IMR-90 (cell line): ENCODE results near the gene SLC26A4. TPM values are rescaled to one million over a fixed set of nuclear protein-coding genes. Genes with fewer than 3 reads are reported as not detected.

Source experiments
- ATAC-seq: fragments of 200-7000 bp; cut with Tn5 transposase; 2 replicates; pipeline ENCODE4 v1.9.1; 2020; ENCODE audit warnings: low read depth, mild to moderate bottlenecking, moderate library complexity
- BruUV-seq: library from RNA; stranded (reverse); fragments of 400-500 nt; replicated peaks from 2 replicates; lab custom pipeline; 2021; lab: Mats Ljungman, UMichigan
- CTCF ChIA-PET: fragments of 300-600 bp; formaldehyde crosslinking; extraction: SDS; loops from one replicate; lab custom pipeline; 2021; ENCODE audit warnings: antibody characterized with exemption; lab: Yijun Ruan, JAX
- POLR2A ChIA-PET: fragments of 300-600 bp; sonication (Branson Sonifier 250); formaldehyde crosslinking; loops from one replicate; lab custom pipeline; 2022; ENCODE audit warnings: antibody characterized with exemption; ENCODE audit not compliant: unreplicated experiment; lab: Charles Lee
- DNase-seq: peaks from one replicate; pipeline ENCODE4 v3.0.0; 2013
- H2AFZ ChIP-seq: replicated peaks from 2 replicates; pipeline ENCODE3; 2013; ENCODE audit warnings: low read length, mild to moderate bottlenecking; ENCODE audit not compliant: poor library complexity
- H2AK5ac ChIP-seq: 2 replicates; pipeline ENCODE4 v1.6.1; 2013; ENCODE audit warnings: low read depth, low read length, inconsistent platforms
- H2AK9ac ChIP-seq: replicated peaks from 2 replicates; pipeline ENCODE3; 2013; ENCODE audit warnings: mild to moderate bottlenecking, low read depth, low read length, moderate library complexity; ENCODE audit not compliant: poor library complexity
- H2BK120ac ChIP-seq: 2 replicates; pipeline ENCODE4 v1.6.1; 2013; ENCODE audit warnings: low read depth, low read length, inconsistent platforms
- H2BK15ac ChIP-seq: 3 replicates; pipeline ENCODE4 v1.6.1; 2013; ENCODE audit warnings: low read depth, low read length, inconsistent platforms
- H2BK20ac ChIP-seq: 2 replicates; pipeline ENCODE4 v1.6.1; 2013; ENCODE audit warnings: low read depth, mild to moderate bottlenecking, inconsistent platforms, low read length, moderate library complexity
- H2BK5ac ChIP-seq: 2 replicates; pipeline ENCODE4 v1.6.1; 2013; ENCODE audit warnings: mild to moderate bottlenecking, low read depth, low read length, inconsistent platforms; ENCODE audit not compliant: poor library complexity, severe bottlenecking
- H3K14ac ChIP-seq: replicated peaks from 2 replicates; pipeline ENCODE4 v1.6.1; 2013; ENCODE audit warnings: low read depth, low read length, inconsistent platforms
- H3K18ac ChIP-seq: 2 replicates; pipeline ENCODE4 v1.6.1; 2013; ENCODE audit warnings: low read depth, low read length, control low read depth
- H3K23ac ChIP-seq: 2 replicates; pipeline ENCODE4 v1.6.1; 2013; ENCODE audit warnings: low read depth, low read length, inconsistent platforms
- H3K27ac ChIP-seq: 2 replicates; pipeline ENCODE4 v1.5.1; 2013; ENCODE audit warnings: mild to moderate bottlenecking, control low read depth, low read length; ENCODE audit not compliant: insufficient read depth
- H3K27me3 ChIP-seq: 2 replicates; pipeline ENCODE4 v1.6.1; 2013; ENCODE audit warnings: low read length; ENCODE audit not compliant: control insufficient read depth, insufficient read depth
- H3K36me3 ChIP-seq: 2 replicates; pipeline ENCODE4 v1.6.1; 2013; ENCODE audit warnings: low read length, mixed read lengths; ENCODE audit not compliant: control insufficient read depth, insufficient read depth
- H3K4ac ChIP-seq: 2 replicates; pipeline ENCODE4 v1.6.1; 2013; ENCODE audit warnings: low read depth, low read length, inconsistent platforms
- H3K4me1 ChIP-seq: 2 replicates; pipeline ENCODE4 v1.6.1; 2013; ENCODE audit warnings: low read length, mixed read lengths; ENCODE audit not compliant: control insufficient read depth, insufficient read depth
- H3K4me2 ChIP-seq: 2 replicates; pipeline ENCODE4 v1.6.1; 2013; ENCODE audit warnings: low read depth, mild to moderate bottlenecking, control low read depth, low read length, moderate library complexity
- H3K4me3 ChIP-seq: 2 replicates; pipeline ENCODE4 v1.5.1; 2013; ENCODE audit warnings: low read depth, mild to moderate bottlenecking, control low read depth, low read length, moderate library complexity; ENCODE audit not compliant: insufficient read depth
- H3K56ac ChIP-seq: 2 replicates; pipeline ENCODE4 v1.6.1; 2013; ENCODE audit warnings: low read length, inconsistent platforms; ENCODE audit not compliant: insufficient read depth; ENCODE audit errors: extremely low read depth
- H3K79me1 ChIP-seq, 2 experiments: 2 replicates each; pipeline ENCODE4 v1.6.1; 2013; ENCODE audit warnings: low read length in 2 of 2, inconsistent platforms in 1 of 2, low read depth in 1 of 2
- H3K9ac ChIP-seq: 2 replicates; pipeline ENCODE4 v1.6.1; 2013; ENCODE audit warnings: low read depth, low read length, control low read depth
- H3K9me1 ChIP-seq: 2 replicates; pipeline ENCODE4 v1.6.1; 2013; ENCODE audit warnings: low read length, inconsistent platforms; ENCODE audit not compliant: insufficient read depth
- H3K9me3 ChIP-seq: 2 replicates; pipeline ENCODE4 v1.6.1; 2013; ENCODE audit warnings: low read length; ENCODE audit not compliant: control insufficient read depth, insufficient read depth
- H4K20me1 ChIP-seq: 2 replicates; pipeline ENCODE4 v1.6.1; 2013; ENCODE audit warnings: low read length, inconsistent platforms; ENCODE audit not compliant: insufficient read depth
- H4K5ac ChIP-seq: 2 replicates; pipeline ENCODE4 v1.6.1; 2013; ENCODE audit warnings: mild to moderate bottlenecking, low read depth, low read length, control low read depth
- H4K8ac ChIP-seq, 2 experiments: 2 replicates each; pipeline ENCODE4 v1.6.1; 2013; ENCODE audit warnings: low read depth in 2 of 2, low read length in 2 of 2, control low read depth in 1 of 2, inconsistent platforms in 1 of 2
- H4K91ac ChIP-seq: 2 replicates; pipeline ENCODE4 v1.6.1; 2013; ENCODE audit warnings: low read depth, low read length, inconsistent platforms; ENCODE audit not compliant: insufficient read depth
- BHLHE40 ChIP-seq: fragments of 150-350 bp; IDR thresholded peaks from 2 replicates; pipeline ENCODE4 v1.6.1; 2016; ENCODE audit warnings: mild to moderate bottlenecking, low read depth, low read length
- CEBPB ChIP-seq: IDR thresholded peaks from 2 replicates; pipeline ENCODE4 v1.6.1; 2012; ENCODE audit warnings: low read depth, low read length, improper control_type of control experiment
- CHD1 ChIP-seq: IDR thresholded peaks from 2 replicates; pipeline ENCODE4 v1.6.1; 2012; ENCODE audit warnings: low read depth, low read length, improper control_type of control experiment
- MAZ ChIP-seq: IDR thresholded peaks from 2 replicates; pipeline ENCODE4 v1.6.1; 2012; ENCODE audit warnings: low read depth, mild to moderate bottlenecking, low read length, improper control_type of control experiment, moderate library complexity, borderline replicate concordance
- MXI1 ChIP-seq: IDR thresholded peaks from 2 replicates; pipeline ENCODE4 v1.6.1; 2012; ENCODE audit warnings: low read depth, mild to moderate bottlenecking, low read length, moderate library complexity, borderline replicate concordance
- NFE2L2 ChIP-seq: fragments of 150-350 bp; IDR thresholded peaks from 2 replicates; pipeline ENCODE4 v1.6.1; 2016; ENCODE audit warnings: low read depth, mild to moderate bottlenecking, low read length
- RAD21 ChIP-seq: IDR thresholded peaks from 2 replicates; pipeline ENCODE4 v1.6.1; 2012; ENCODE audit warnings: low read length, improper control_type of control experiment
- RCOR1 ChIP-seq: IDR thresholded peaks from 2 replicates; pipeline ENCODE4 v1.6.1; 2012; ENCODE audit warnings: mild to moderate bottlenecking, low read length, improper control_type of control experiment; ENCODE audit not compliant: insufficient replicate concordance
- dilution Hi-C: fragments of 300-500 bp; cut with HindIII; formaldehyde crosslinking; loops from one replicate; pipeline ENCODE4 v1.14.3; 2018; ENCODE audit warnings: low sequenced_read_pairs; ENCODE audit not compliant: unreplicated experiment
- in situ Hi-C: fragments of 300-500 bp; cut with MboI; formaldehyde crosslinking; loops from 3 replicates; pipeline ENCODE4 v1.14.3; 2019; ENCODE audit warnings: low sequenced_read_pairs, inconsistent platforms, mixed read lengths
- intact Hi-C: fragments of 100-400 bp; cut with micrococcal nuclease; formaldehyde crosslinking; loops from 2 replicates; pipeline ENCODE4 v1.10.0; 2022
- polyA plus RNA-seq, 3 experiments: library from polyadenylated mRNA; depleted of rRNA; stranded (reverse); fragments of >200 nt; gene quantifications; 2 replicates each; pipeline ENCODE4 v1.2.3, GENCODE V29; 2012; ENCODE audit warnings: low replicate concordance in 1 of 3
- total RNA-seq: library from RNA; depleted of rRNA; stranded (reverse); fragments of >200 nt; gene quantifications from 2 replicates; pipeline ENCODE4 v1.2.3, GENCODE V29; 2012

The SLC26A4 gene
- total and polyA plus RNA-seq, 2 of the 4 experiments (the other 2 are of a cell fraction), result 0.09 to 1.1 TPM

GRCh38 chr7:107697321-107698049, 36.9 kb downstream of the SLC26A4 start (continued):
- TF ChIP-seq CHD1, result no peak

- Histone ChIP-seq H3K36me3 (no peaks in the 10 kb centered on the region), H2BK120ac (no peak overlapping the region), H2AFZ (no peak overlapping the region), H4K20me1 (no peaks in the 10 kb centered on the region), H3K18ac (no peak overlapping the region), H2AK5ac (no peak overlapping the region), H3K4me3 (no peak overlapping the region), H2BK15ac (no peak overlapping the region), H3K4ac (no peak overlapping the region), H4K5ac (no peak overlapping the region), H3K9me1 (no peaks in the 10 kb centered on the region), H3K27ac (no peak overlapping the region), H3K27me3 (no peaks in the 10 kb centered on the region), H4K91ac (no peak overlapping the region), H3K4me2 (no peak overlapping the region), H2BK20ac (no peak overlapping the region), H4K8ac (no peak overlapping the region), H2AK9ac (no peak overlapping the region), H3K14ac (no peak overlapping the region), H3K79me1 (no peaks in the 10 kb centered on the region), H3K9ac (no peak overlapping the region), H2BK5ac (no peak overlapping the region), H3K9me3 (no peaks in the 10 kb centered on the region), H3K4me1 (no peaks in the 10 kb centered on the region), H3K23ac (no peak overlapping the region), H3K56ac (no peak overlapping the region)
- POLR2A ChIA-PET, result no interaction called here
- ATAC-seq, result no peak
- TF ChIP-seq MAZ (no peak), RAD21 (no peak), BHLHE40 (no peak), RCOR1 (no peak), NFE2L2 (no peak), MXI1 (no peak), CEBPB (no peak)
- dilution Hi-C loops, result loop anchor here (25.0 kb wide), 1 partner anchor 238 kb away; the partner anchor contains the start of gene GPR22
- intact Hi-C loops, result no loop called here
- DNase-seq, result no peak
- no TSS peak for BruUV-seq
- in situ Hi-C loops, result no loop called here
- CTCF ChIA-PET, result no interaction called here
Measured at GRCh38 chr7:107700570-107700969, 39.9 kb downstream of the SLC26A4 start.
